Fibroblast of lung (primary cell): ENCODE measurements around the gene MNT. TPM values are rescaled to one million over a fixed set of nuclear protein-coding genes. Genes with fewer than 3 reads are reported as not detected.

Experiments used
- DNase-seq, 2 donors: peaks; one replicate each; pipeline versions ENCODE4 v3.0.0 to v3.0.0-alpha.2; 2010; ENCODE audit warnings: low read depth in 2 of 2
- H2AFZ ChIP-seq: 2 replicates; pipeline ENCODE4 v1.5.1; 2012; ENCODE audit warnings: low read length, control low read depth, inconsistent platforms
- H3K27ac ChIP-seq: 2 replicates; pipeline ENCODE4 v1.5.1; 2011; ENCODE audit warnings: low read length, control low read depth; ENCODE audit not compliant: insufficient read depth
- H3K27me3 ChIP-seq: 2 replicates; pipeline ENCODE4 v1.5.1; 2011; ENCODE audit warnings: mild to moderate bottlenecking, low read length; ENCODE audit not compliant: control insufficient read depth, insufficient read depth
- H3K36me3 ChIP-seq: 2 replicates; pipeline ENCODE4 v1.5.1; 2011; ENCODE audit warnings: low read length; ENCODE audit not compliant: control insufficient read depth, insufficient read depth
- H3K4me1 ChIP-seq: 2 replicates; pipeline ENCODE4 v1.5.1; 2011; ENCODE audit warnings: low read length; ENCODE audit not compliant: control insufficient read depth, insufficient read depth; ENCODE audit errors: extremely low read depth
- H3K4me2 ChIP-seq: 2 replicates; pipeline ENCODE4 v1.5.1; 2011; ENCODE audit warnings: low read length, control low read depth; ENCODE audit not compliant: insufficient read depth; ENCODE audit errors: extremely low read depth
- H3K4me3 ChIP-seq, 4 experiments: fragments of 200-600 bp in 1 of 4; sonication (generic) in 1 of 4; replicated peaks in 1 of 4; 2 replicates each; pipeline ENCODE4 v1.5.1; 2011 to 2016; ENCODE audit warnings: low read length in 4 of 4, low read depth in 3 of 4, mild to moderate bottlenecking in 3 of 4, control low read depth in 2 of 4, inconsistent platforms in 1 of 4, mixed read lengths in 1 of 4; ENCODE audit not compliant: insufficient read depth in 1 of 4; ENCODE audit errors: control extremely low read depth in 1 of 4
- H3K79me2 ChIP-seq: 2 replicates; pipeline ENCODE4 v1.5.1; 2012; ENCODE audit warnings: mild to moderate bottlenecking, low read length, inconsistent platforms; ENCODE audit not compliant: control insufficient read depth, insufficient read depth
- H3K9ac ChIP-seq: 2 replicates; pipeline ENCODE4 v1.5.1; 2011; ENCODE audit warnings: mild to moderate bottlenecking, low read length, control low read depth; ENCODE audit not compliant: insufficient read depth
- H3K9me3 ChIP-seq: 2 replicates; pipeline ENCODE4 v1.5.1; 2012; ENCODE audit warnings: low read depth, low read length; ENCODE audit not compliant: control insufficient read depth, insufficient read depth
- H4K20me1 ChIP-seq: 2 replicates; pipeline ENCODE4 v1.5.1; 2011; ENCODE audit warnings: low read length; ENCODE audit not compliant: control insufficient read depth, insufficient read depth; ENCODE audit errors: extremely low read depth
- EZH2 ChIP-seq: IDR thresholded peaks from 2 replicates; pipeline ENCODE4 v1.5.1; 2012; ENCODE audit warnings: low read length, control low read depth, mild to moderate bottlenecking; ENCODE audit errors: missing control alignments
- polyA plus RNA-seq, 2 donors: library from polyadenylated mRNA; depleted of rRNA in 1 of 2; stranded (reverse) in 1 of 2; unstranded in 1 of 2; fragments of >200 nt; gene quantifications; 2 replicates each; pipeline ENCODE4 v1.2.1, GENCODE V29; 2011 to 2012; ENCODE audit warnings: missing spikeins in 1 of 2
- total RNA-seq: library from RNA; depleted of rRNA; stranded (reverse); fragments of >200 nt; gene quantifications from 2 replicates; pipeline ENCODE4 v1.2.1, GENCODE V29; 2014
- TF ChIP-seq, protein P1 (sequence below), 2 donors: IDR thresholded peaks in 1 of 2; conservative IDR thresholded peaks in 1 of 2; 1 replicate in 1 of 2; 2 replicates in 1 of 2; pipeline ENCODE4 v1.5.1; 2011 to 2012; ENCODE audit warnings: low read length in 2 of 2, control low read depth in 1 of 2, inconsistent platforms in 1 of 2, low read depth in 1 of 2, mild to moderate bottlenecking in 1 of 2

MNT gene
- total and polyA plus RNA-seq, 2 donors (not counting 1 experiment from before 2014, with no cell fraction given) = 1.7 to 8.4 TPM

GRCh38 chr17:2436316-2436905 lies 35.6 kb upstream of the MNT start:
- Histone ChIP-seq H3K4me2 (no peak overlapping the region), H3K27ac (no peak overlapping the region), H4K20me1 (no peaks in the 10 kb centered on the region), H3K79me2 (no peaks in the 10 kb centered on the region), H3K4me3 (no peak overlapping the region), H3K9ac (no peak overlapping the region), H3K4me1 (peaks cover 2% of the 10 kb centered on the region), H3K27me3 (no peaks in the 10 kb centered on the region), H3K9me3 (no peaks in the 10 kb centered on the region), H3K36me3 (peaks cover 3% of the 10 kb centered on the region), H2AFZ (no peak overlapping the region)
- TF ChIP-seq EZH2 = no peak
- TF ChIP-seq, protein P1, sequence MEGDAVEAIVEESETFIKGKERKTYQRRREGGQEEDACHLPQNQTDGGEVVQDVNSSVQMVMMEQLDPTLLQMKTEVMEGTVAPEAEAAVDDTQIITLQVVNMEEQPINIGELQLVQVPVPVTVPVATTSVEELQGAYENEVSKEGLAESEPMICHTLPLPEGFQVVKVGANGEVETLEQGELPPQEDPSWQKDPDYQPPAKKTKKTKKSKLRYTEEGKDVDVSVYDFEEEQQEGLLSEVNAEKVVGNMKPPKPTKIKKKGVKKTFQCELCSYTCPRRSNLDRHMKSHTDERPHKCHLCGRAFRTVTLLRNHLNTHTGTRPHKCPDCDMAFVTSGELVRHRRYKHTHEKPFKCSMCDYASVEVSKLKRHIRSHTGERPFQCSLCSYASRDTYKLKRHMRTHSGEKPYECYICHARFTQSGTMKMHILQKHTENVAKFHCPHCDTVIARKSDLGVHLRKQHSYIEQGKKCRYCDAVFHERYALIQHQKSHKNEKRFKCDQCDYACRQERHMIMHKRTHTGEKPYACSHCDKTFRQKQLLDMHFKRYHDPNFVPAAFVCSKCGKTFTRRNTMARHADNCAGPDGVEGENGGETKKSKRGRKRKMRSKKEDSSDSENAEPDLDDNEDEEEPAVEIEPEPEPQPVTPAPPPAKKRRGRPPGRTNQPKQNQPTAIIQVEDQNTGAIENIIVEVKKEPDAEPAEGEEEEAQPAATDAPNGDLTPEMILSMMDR (conservative IDR thresholded peaks at IDR 0.05 in 1 of 2, IDR thresholded peaks at IDR 0.05 in 1 of 2; ENCODE audit: low read depth in 1 of 2, low read length in 2 of 2) = no peak
- DNase-seq = no peak

GRCh38 chr17:2435862-2436261 lies 35.0 kb upstream of the MNT start:
- Histone ChIP-seq H3K27me3 (no peaks in the 10 kb centered on the region), H2AFZ (no peak overlapping the region), H3K27ac (no peak overlapping the region), H4K20me1 (no peaks in the 10 kb centered on the region), H3K4me1 (peaks cover 2% of the 10 kb centered on the region), H3K4me3 (no peak overlapping the region), H3K4me2 (no peak overlapping the region), H3K9ac (no peak overlapping the region), H3K79me2 (no peaks in the 10 kb centered on the region), H3K36me3 (peaks cover 3% of the 10 kb centered on the region), H3K9me3 (no peaks in the 10 kb centered on the region)
- no peak for DNase-seq
- no peak for TF ChIP-seq EZH2
- TF ChIP-seq, protein P1 (conservative IDR thresholded peaks at IDR 0.05 in 1 of 2, IDR thresholded peaks at IDR 0.05 in 1 of 2; ENCODE audit: low read depth in 1 of 2, low read length in 2 of 2) = no peak

GRCh38 chr17:2435181-2435741 lies 34.4 kb upstream of the MNT start:
- Histone ChIP-seq H3K9me3 (no peaks in the 10 kb centered on the region), H3K36me3 (peaks cover 3% of the 10 kb centered on the region), H3K79me2 (no peaks in the 10 kb centered on the region), H3K27me3 (no peaks in the 10 kb centered on the region), H3K4me3 (no peak overlapping the region), H3K4me1 (peaks cover 2% of the 10 kb centered on the region), H3K27ac (no peak overlapping the region), H3K9ac (no peak overlapping the region), H4K20me1 (no peaks in the 10 kb centered on the region), H3K4me2 (no peak overlapping the region), H2AFZ (no peak overlapping the region)
- DNase-seq = peak in 1 of 2 donors; percentile 45
- TF ChIP-seq EZH2 = no peak
- TF ChIP-seq, protein P1 (conservative IDR thresholded peaks at IDR 0.05 in 1 of 2, IDR thresholded peaks at IDR 0.05 in 1 of 2; ENCODE audit: low read depth in 1 of 2, low read length in 2 of 2) = no peak
